Measurements from ENCODE around the gene ANKRD11.

DNA sequence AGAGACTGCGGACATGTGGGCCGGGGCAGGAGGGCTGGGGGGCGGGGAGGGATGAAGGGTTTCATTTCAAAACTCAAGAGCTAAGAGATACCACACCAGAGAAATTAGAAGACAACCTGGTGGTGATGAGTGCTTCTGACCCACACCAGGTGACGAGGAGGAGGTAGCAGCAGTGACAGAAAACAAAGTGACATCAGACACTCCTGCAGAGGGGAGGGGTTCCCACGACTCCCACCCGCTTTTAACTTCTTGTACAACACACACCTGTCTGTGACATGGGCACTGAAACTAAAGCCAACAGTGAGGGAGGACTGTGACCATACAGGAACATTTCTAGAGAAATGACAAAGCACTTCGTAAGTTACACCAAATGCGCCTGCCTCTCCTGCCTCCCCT lies 112.9 kb downstream of the ANKRD11 start:
- TF ChIP-seq POLR2A (IDR thresholded peaks at IDR 0.05): no peak
- TF ChIP-seq, protein P1, sequence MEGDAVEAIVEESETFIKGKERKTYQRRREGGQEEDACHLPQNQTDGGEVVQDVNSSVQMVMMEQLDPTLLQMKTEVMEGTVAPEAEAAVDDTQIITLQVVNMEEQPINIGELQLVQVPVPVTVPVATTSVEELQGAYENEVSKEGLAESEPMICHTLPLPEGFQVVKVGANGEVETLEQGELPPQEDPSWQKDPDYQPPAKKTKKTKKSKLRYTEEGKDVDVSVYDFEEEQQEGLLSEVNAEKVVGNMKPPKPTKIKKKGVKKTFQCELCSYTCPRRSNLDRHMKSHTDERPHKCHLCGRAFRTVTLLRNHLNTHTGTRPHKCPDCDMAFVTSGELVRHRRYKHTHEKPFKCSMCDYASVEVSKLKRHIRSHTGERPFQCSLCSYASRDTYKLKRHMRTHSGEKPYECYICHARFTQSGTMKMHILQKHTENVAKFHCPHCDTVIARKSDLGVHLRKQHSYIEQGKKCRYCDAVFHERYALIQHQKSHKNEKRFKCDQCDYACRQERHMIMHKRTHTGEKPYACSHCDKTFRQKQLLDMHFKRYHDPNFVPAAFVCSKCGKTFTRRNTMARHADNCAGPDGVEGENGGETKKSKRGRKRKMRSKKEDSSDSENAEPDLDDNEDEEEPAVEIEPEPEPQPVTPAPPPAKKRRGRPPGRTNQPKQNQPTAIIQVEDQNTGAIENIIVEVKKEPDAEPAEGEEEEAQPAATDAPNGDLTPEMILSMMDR (IDR thresholded peaks at IDR 0.05): no peak
